ENCODE measurements around the gene NPC1. TPM values are rescaled to one million over a fixed set of nuclear protein-coding genes. Genes with fewer than 3 reads are reported as not detected.

Gene NPC1
- total and polyA plus RNA-seq, 2 donors: 29.8 to 30.5 TPM

GRCh38 chr18:23484561-23485182 lies 101.6 kb downstream of the NPC1 start:
- H3K4me1 ChIP-seq (ENCODE audit: insufficient read depth): no peaks in the 10 kb centered on the region
- H3K27ac ChIP-seq (ENCODE audit: low read depth): no peak overlapping the region
- WGBS: 31% methylated on average over 8 of the region's 8 CpGs
- H3K4me3 ChIP-seq (ENCODE audit: low read depth, low read length): no peak overlapping the region
- peaks cover 2% of the 10 kb centered on the region for H3K36me3 ChIP-seq (ENCODE audit: insufficient read depth)
- no peak for DNase-seq (ENCODE audit: extremely low spot score)

Small RNA genes within 50 kb of the gene (small RNA-seq; reads per million reads assigned to genes)
- gene AC026634.1 (not detected), gene RF00019 (not detected)

Other genes with a start within 250 kb of the NPC1 start
- gene RIOK3, start 133.2 kb downstream of the NPC1 start, total RNA-seq: 74.9 TPM
- 43.4 TPM for gene RIOK3, start 133.2 kb downstream of the NPC1 start, polyA plus RNA-seq
- gene RMC1, start 83.0 kb downstream of the NPC1 start, total RNA-seq: 16.8 TPM
- gene RMC1, start 83.0 kb downstream of the NPC1 start, polyA plus RNA-seq: 24.4 TPM
- gene ANKRD29, start 76.4 kb upstream of the NPC1 start, total RNA-seq: 11.7 TPM
- gene ANKRD29, start 76.4 kb upstream of the NPC1 start, polyA plus RNA-seq: 13.6 TPM
- gene LAMA3, start 102.9 kb upstream of the NPC1 start, total RNA-seq: 32.3 TPM
- gene LAMA3, start 102.9 kb upstream of the NPC1 start, polyA plus RNA-seq: 10.4 TPM

Data from urinary bladder (tissue), 4 donors.